GM19463 (cell line): ENCODE results near the gene ELP2.

Experiments used
- ATAC-seq: cut with Tn5 transposase; IDR thresholded peaks from one replicate; pipeline ENCODE4 v1.9.1; 2021; ENCODE audit warnings: mild to moderate bottlenecking, moderate library complexity; ENCODE audit not compliant: unreplicated experiment

Gene ELP2

DNA sequence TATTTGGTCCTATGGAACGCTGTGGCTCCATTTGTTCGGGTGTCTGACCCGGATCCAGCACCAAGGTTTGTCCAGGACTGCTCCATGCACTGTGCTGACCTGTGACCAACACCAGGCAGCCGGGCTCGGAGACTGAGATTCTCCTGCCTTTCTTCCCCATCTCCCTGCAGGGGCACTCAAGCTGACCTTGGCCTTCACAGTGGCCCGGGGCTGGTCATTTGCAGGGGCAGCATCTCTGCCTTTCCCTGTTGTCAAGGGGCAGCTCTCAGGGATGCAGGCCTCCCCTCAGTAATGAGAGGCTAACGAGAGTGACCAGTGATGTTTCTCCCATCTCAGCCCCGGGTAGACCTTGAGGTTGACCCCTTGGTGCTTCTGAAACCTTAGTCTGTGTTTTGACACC, 85.1 kb downstream of the ELP2 start:
- no peak for ATAC-seq

DNA sequence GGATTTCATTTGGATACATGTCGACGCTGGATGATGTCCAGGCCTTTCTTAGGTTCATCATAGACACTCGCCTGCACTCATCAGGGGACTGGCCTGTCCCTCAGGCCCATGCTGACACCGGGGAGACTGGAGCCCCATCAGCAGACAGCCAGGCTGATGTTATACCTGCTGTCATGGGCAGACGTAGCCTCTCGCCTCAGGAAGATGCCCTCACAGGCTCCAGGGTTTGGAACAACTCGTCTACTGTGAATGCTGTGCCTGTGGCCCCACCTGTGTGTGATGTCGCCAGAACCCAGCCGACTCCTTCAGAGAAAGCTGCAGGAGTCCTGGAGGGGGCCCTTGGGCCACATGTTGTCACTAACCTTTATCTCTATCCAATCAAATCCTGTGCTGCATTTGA, 85.9 kb downstream of the ELP2 start:
- no peak for ATAC-seq

DNA sequence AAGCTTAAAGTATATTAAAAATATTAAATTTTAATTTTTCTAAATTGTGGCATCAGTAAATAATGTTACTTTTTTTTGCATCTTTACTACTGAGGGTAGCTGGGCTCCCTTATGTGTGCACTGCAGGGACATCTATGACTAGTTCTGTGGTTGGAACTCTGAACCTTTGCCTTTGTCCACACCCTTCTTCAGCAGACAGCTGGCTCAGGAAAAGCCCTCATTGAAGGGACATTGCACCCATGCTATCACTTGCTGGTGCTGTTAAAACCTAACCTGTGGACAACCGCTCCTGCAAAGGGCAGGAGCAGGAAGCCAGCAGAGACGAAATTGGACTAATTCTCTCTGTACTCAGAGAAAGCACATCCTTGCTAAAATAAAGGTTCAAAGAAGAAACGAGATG, 87.6 kb downstream of the ELP2 start:
- no peak for ATAC-seq

DNA sequence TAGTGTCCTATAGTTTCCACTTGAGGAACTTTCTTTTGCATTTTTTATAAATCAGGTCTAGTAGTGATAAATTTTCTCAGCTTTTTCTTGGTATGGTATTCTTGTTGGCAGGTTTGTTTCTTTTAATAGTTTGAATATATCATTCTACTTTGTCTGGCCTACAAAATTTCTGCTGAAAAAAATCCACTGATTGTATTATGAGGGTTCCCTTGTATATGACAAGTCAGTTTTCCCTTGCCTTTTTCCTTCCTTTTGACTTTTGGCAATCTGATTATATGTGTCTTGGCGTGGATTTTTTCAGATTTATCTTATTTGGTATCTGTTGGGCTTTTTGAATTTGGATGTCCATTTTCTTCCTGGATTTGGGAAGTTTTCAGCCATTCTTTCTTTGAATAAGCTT, 99.5 kb downstream of the ELP2 start:
- ATAC-seq: no peak
